B cell (primary cell): ENCODE measurements around the gene PRKCG. TPM values are rescaled to one million over a fixed set of nuclear protein-coding genes. Genes with fewer than 3 reads are reported as not detected.

Source experiments
- ATAC-seq: fragments of 200-7000 bp; cut with Tn5 transposase; one replicate; pipeline ENCODE4 v1.10.0; 2021; ENCODE audit warnings: low read depth, mild to moderate bottlenecking, moderate number of reproducible peaks, moderate library complexity
- CTCF ChIA-PET: fragments of 350-600 bp; sonication (Branson Sonifier 250); formaldehyde crosslinking; loops from one replicate; lab custom pipeline; 2021; ENCODE audit warnings: antibody characterized with exemption, inconsistent platforms; lab: Charles Lee
- POLR2A ChIA-PET: fragments of 350-600 bp; sonication (Branson Sonifier 250); formaldehyde crosslinking; loops from one replicate; lab custom pipeline; 2021; ENCODE audit warnings: antibody characterized with exemption; lab: Charles Lee
- DNase-seq: peaks from one replicate; pipeline ENCODE4 v3.0.0; 2013
- H2AFZ ChIP-seq: 2 replicates; pipeline ENCODE4 v1.6.1; 2012; ENCODE audit warnings: mild to moderate bottlenecking, low read depth, low read length; ENCODE audit not compliant: insufficient read depth, poor library complexity, severe bottlenecking
- H3K27ac ChIP-seq, 2 donors: 1 replicate in 1 of 2; 2 replicates in 1 of 2; pipeline ENCODE4 v1.5.1; 2012 to 2013; ENCODE audit warnings: low read length in 2 of 2, mild to moderate bottlenecking in 2 of 2, moderate library complexity in 1 of 2
- H3K27me3 ChIP-seq, 4 experiments: fragments of 200-600 bp in 1 of 4; sonication (generic) in 1 of 4; replicated peaks in 1 of 4; 1 replicate in 2 of 4; 2 replicates in 2 of 4; pipeline versions ENCODE4 v1.6.1 to v1.7.0; 2013 to 2016; ENCODE audit warnings: low read length in 3 of 4, mild to moderate bottlenecking in 2 of 4, mixed read lengths in 1 of 4, moderate library complexity in 1 of 4; ENCODE audit not compliant: insufficient read depth in 4 of 4, control insufficient read depth in 3 of 4; ENCODE audit errors: control extremely low read depth in 1 of 4
- H3K36me3 ChIP-seq, 2 experiments: replicated peaks in 1 of 2; 1 replicate in 1 of 2; 2 replicates in 1 of 2; pipeline versions ENCODE4 v1.6.1 to v1.7.1; 2013; ENCODE audit warnings: low read length in 1 of 2; ENCODE audit not compliant: insufficient read depth in 2 of 2, control insufficient read depth in 1 of 2; ENCODE audit errors: control extremely low read depth in 1 of 2, extremely low read depth in 1 of 2
- H3K4me1 ChIP-seq, 2 donors: fragments of 200-600 bp in 1 of 2; sonication (generic) in 1 of 2; 1 replicate in 1 of 2; 2 replicates in 1 of 2; pipeline versions ENCODE4 v1.5.1 to v1.6.1; 2013 to 2017; ENCODE audit warnings: low read length in 2 of 2; ENCODE audit not compliant: control insufficient read depth in 2 of 2, insufficient read depth in 2 of 2
- H3K4me2 ChIP-seq: replicated peaks from 2 replicates; pipeline ENCODE3; 2012; ENCODE audit warnings: mild to moderate bottlenecking, low read depth, low read length; ENCODE audit not compliant: poor library complexity, severe bottlenecking
- H3K4me3 ChIP-seq, 5 experiments: fragments of 200-600 bp in 1 of 5; sonication (generic) in 1 of 5; 1 replicate in 3 of 5; 2 replicates in 2 of 5; pipeline versions ENCODE4 v1.5.1 to v1.7.0; 2011 to 2016; ENCODE audit warnings: low read length in 4 of 5, mild to moderate bottlenecking in 4 of 5, low read depth in 2 of 5, control low read depth in 1 of 5, moderate library complexity in 1 of 5; ENCODE audit not compliant: insufficient read depth in 1 of 5; ENCODE audit errors: control extremely low read depth in 1 of 5, extremely low read depth in 1 of 5
- H3K79me2 ChIP-seq: fragments of 200-600 bp; sonication (generic); one replicate; pipeline ENCODE4 v1.6.0; 2016; ENCODE audit warnings: low read length; ENCODE audit not compliant: control insufficient read depth, insufficient read depth
- H3K9ac ChIP-seq: fragments of 200-600 bp; sonication (generic); 2 replicates; pipeline ENCODE4 v1.6.1; 2017; ENCODE audit warnings: mild to moderate bottlenecking, low read length, moderate library complexity
- H3K9me3 ChIP-seq, 3 donors: one replicate each; pipeline versions ENCODE4 v1.6.1 to v1.7.1; 2013; ENCODE audit warnings: low read length in 2 of 3; ENCODE audit not compliant: control insufficient read depth in 2 of 3, insufficient read depth in 1 of 3; ENCODE audit errors: control extremely low read depth in 1 of 3
- H4K20me1 ChIP-seq: 2 replicates; pipeline ENCODE4 v1.6.0; 2012; ENCODE audit warnings: mild to moderate bottlenecking, low read length; ENCODE audit not compliant: insufficient read depth, control insufficient read depth, poor library complexity, severe bottlenecking
- H3K27ac Mint-ChIP-seq: one replicate; pipeline ENCODE4 v1.8.0; 2021; ENCODE audit warnings: mixed read lengths
- H3K27me3 Mint-ChIP-seq: one replicate; pipeline ENCODE4 v1.8.0; 2021; ENCODE audit warnings: mixed read lengths
- H3K4me1 Mint-ChIP-seq: one replicate; pipeline ENCODE4 v1.8.0; 2021; ENCODE audit warnings: mixed read lengths
- H3K4me3 Mint-ChIP-seq: one replicate; pipeline ENCODE4 v1.8.0; 2021; ENCODE audit warnings: mixed read lengths
- H3K9me3 Mint-ChIP-seq: one replicate; pipeline ENCODE4 v1.8.0; 2022; ENCODE audit warnings: mixed read lengths; ENCODE audit not compliant: insufficient read depth
- CTCF ChIP-seq: fragments of 200-600 bp; IDR thresholded peaks from one replicate; pipeline ENCODE4 v1.8.0; 2022; ENCODE audit warnings: antibody characterized with exemption, mild to moderate bottlenecking
- EZH2 ChIP-seq: IDR thresholded peaks from 2 replicates; pipeline ENCODE4 v1.6.1; 2012; ENCODE audit warnings: borderline replicate concordance, low read depth, mild to moderate bottlenecking, moderate library complexity, low read length; ENCODE audit not compliant: insufficient read depth, poor library complexity, severe bottlenecking
- WGBS: methylation state at CpG from one replicate; pipeline ENCODE4 v1.1.5; 2013; ENCODE audit warnings: missing lambda C conversion rate; ENCODE audit not compliant: insufficient coverage; 5-methylcytosine and 5-hydroxymethylcytosine counted together
- intact Hi-C: fragments of 100-400 bp; cut with micrococcal nuclease; formaldehyde crosslinking; loops from one replicate; pipeline ENCODE4 v1.10.0; 2022
- polyA plus RNA-seq: library from polyadenylated mRNA; depleted of rRNA; stranded (reverse); fragments of >200 nt; gene quantifications from 2 replicates; pipeline ENCODE4 v1.2.3, GENCODE V29; 2012
- total RNA-seq, 2 donors: library from RNA; stranded (reverse); fragments of 120-200 nt in 1 of 2; gene quantifications; 1 replicate in 1 of 2; 2 replicates in 1 of 2; pipeline versions ENCODE4 v1.2.3 to v1.2.4, GENCODE V29; 2013 to 2022

The PRKCG gene
- total and polyA plus RNA-seq, 2 donors (not counting 1 experiment from before 2014, with no cell fraction given) = 0.31 TPM; not detected in 1

DNA sequence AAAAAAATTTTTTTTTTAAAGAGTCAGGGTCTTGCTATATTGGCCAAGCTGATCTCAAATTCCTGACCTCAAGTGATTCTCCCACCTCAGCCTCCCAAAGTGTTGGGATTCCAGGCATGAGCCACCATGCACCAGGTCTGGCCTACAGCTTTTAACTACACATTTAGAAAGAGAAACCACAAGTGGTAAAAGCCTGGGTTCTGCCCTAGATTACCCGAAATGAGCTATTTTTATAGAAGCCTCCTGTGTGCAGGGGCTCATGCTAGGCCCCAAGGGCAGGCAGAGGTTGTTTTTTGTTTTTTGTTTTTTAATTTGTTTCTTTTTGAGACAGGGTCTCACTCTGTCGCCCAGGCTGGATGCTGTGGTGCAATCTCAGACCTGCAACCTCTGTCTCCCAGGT lies 28.3 kb upstream of the PRKCG start:
- WGBS = 6% methylated on average over 2 of the region's 2 CpGs
- H3K4me3 ChIP-seq = no peak overlapping the region
- no peak overlapping the region for H2AFZ ChIP-seq
- DNase-seq (no peak), ATAC-seq (no peak)
- no peaks in the 10 kb centered on the region for H4K20me1 ChIP-seq
- ChIA-PET POLR2A (no interaction called here), CTCF (interaction anchor here (0.6 to 1.5 kb wide), 9 partner anchors 10 to 176 kb away, joined by 3 to 5 read pairs (median 4); partner anchors contain the start of genes MYADM and PRKCG)
- no peak overlapping the region for H3K27ac ChIP-seq
- no peak overlapping the region for H3K4me2 ChIP-seq
- H3K27me3 Mint-ChIP-seq = peaks cover 27% of the 10 kb centered on the region
- no peaks in the 10 kb centered on the region for H3K9me3 Mint-ChIP-seq
- H3K27me3 ChIP-seq = peaks cover 0 to 24% (median 9%) of the 10 kb centered on the region in 4 experiments
- TF ChIP-seq CTCF (no peak), EZH2 (no peak)
- H3K4me1 Mint-ChIP-seq = peaks cover 12% of the 10 kb centered on the region
- no peaks in the 10 kb centered on the region for H3K36me3 ChIP-seq
- H3K9me3 ChIP-seq = peaks cover 0 to 19% (median 0%) of the 10 kb centered on the region in 3 donors
- intact Hi-C loops = loop anchor here (1.0 kb wide), 2 partner anchors 14 to 29 kb away; partner anchors contain the start of genes MYADM and PRKCG
- no peaks in the 10 kb centered on the region for H3K79me2 ChIP-seq
- no peak overlapping the region for H3K27ac Mint-ChIP-seq
- H3K4me3 Mint-ChIP-seq = no peak overlapping the region
- no peak overlapping the region for H3K9ac ChIP-seq
- H3K4me1 ChIP-seq = peaks cover 12 to 23% of the 10 kb centered on the region in 2 donors

DNA sequence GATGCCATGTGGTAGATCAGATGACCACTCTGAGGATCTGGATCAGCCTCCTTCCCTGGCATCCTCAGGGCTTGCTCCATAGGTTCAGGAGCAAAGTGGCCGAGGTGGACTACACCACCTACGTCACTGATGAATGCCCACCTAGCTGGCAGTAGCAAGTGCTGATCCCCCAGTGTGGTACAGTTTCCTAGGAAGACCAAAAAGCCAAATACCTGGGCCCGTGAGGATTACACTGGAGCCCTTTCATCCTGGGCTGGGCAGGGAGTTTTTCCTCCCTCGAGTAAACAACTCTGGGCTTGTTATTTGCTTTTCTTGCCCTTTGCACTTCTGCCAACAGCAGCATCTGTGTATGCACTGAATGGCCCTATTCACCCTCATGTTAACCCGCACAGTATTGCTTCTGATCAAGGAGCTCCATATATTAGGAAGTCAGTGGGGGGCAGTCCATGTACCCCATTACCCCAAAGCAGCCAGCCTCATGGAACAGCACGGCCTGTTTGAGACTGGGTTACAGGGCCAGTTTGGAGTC lies 17.6 kb upstream of the PRKCG start:
- H3K4me2 ChIP-seq = no peak overlapping the region
- TF ChIP-seq CTCF (no peak), EZH2 (no peak)
- H3K4me3 Mint-ChIP-seq = peak overlapping the region; percentile 1
- no peak overlapping the region for H3K27ac ChIP-seq
- H3K36me3 ChIP-seq = no peaks in the 10 kb centered on the region
- ATAC-seq (no peak), DNase-seq (no peak)
- H3K4me1 ChIP-seq = peaks cover 16 to 31% of the 10 kb centered on the region in 2 donors
- no peaks in the 10 kb centered on the region for H3K9me3 Mint-ChIP-seq
- ChIA-PET CTCF (no interaction called here), POLR2A (no interaction called here)
- no peak overlapping the region for H3K27ac Mint-ChIP-seq
- H3K79me2 ChIP-seq = peaks cover 12% of the 10 kb centered on the region
- intact Hi-C loops = no loop called here
- H3K4me1 Mint-ChIP-seq = peaks cover 22% of the 10 kb centered on the region
- peaks cover 0 to 16% (median 2%) of the 10 kb centered on the region in 3 donors for H3K9me3 ChIP-seq
- H2AFZ ChIP-seq = no peak overlapping the region
- H4K20me1 ChIP-seq = peaks cover 12% of the 10 kb centered on the region
- H3K9ac ChIP-seq = no peak overlapping the region
- 95% methylated on average over 4 of the region's 6 CpGs for WGBS
- no peak overlapping the region for H3K4me3 ChIP-seq
- no peaks in the 10 kb centered on the region for H3K27me3 Mint-ChIP-seq
- no peaks in the 10 kb centered on the region for H3K27me3 ChIP-seq
